Motor neuron (in vitro differentiated cells): Measurements from ENCODE around the gene MAP4K3. TPM values are rescaled to one million over a fixed set of nuclear protein-coding genes. Genes with fewer than 3 reads are reported as not detected.
A peak's percentile ranks its signal among the peaks of the same experiment; 100 is the strongest.
"Not testable (repeated sequence)": the region's sequence is repeated elsewhere in the genome, so short reads cannot be mapped to it uniquely, and the experiment has no call there.

Experiments used
- ATAC-seq, 8 experiments: fragments of 200-7000 bp; cut with Tn5 transposase; replicated peaks in 6 of 8; 2 replicates each; pipeline ENCODE4 v1.8.0; 2021; ENCODE audit warnings: mild to moderate bottlenecking in 8 of 8, moderate library complexity in 8 of 8
- H3K27ac ChIP-seq, 2 donors: fragments of 250-450 bp; sonication (Bioruptor Pico); 2 replicates each; pipeline ENCODE4 v1.9.0; 2021; ENCODE audit warnings: antibody characterized with exemption in 2 of 2, mild to moderate bottlenecking in 2 of 2, moderate library complexity in 1 of 2
- H3K4me1 ChIP-seq, 2 donors: fragments of 250-450 bp; sonication (Bioruptor Pico); replicated peaks in 1 of 2; 2 replicates each; pipeline ENCODE4 v1.6.1; 2021; ENCODE audit warnings: antibody characterized with exemption in 2 of 2, mild to moderate bottlenecking in 2 of 2, moderate library complexity in 1 of 2
- H3K4me3 ChIP-seq, 5 donors: fragments of 250-450 bp; sonication (Bioruptor Pico); 2 replicates each; pipeline ENCODE4 v1.9.0; 2021; ENCODE audit warnings: antibody characterized with exemption in 5 of 5, mild to moderate bottlenecking in 5 of 5, moderate library complexity in 4 of 5
- WGBS, 10 experiments: fragments of 450-650 bp; shearing (Covaris generic); methylation state at CpG; one replicate each; pipeline ENCODE4 v1.0.0; 2022; 5-methylcytosine and 5-hydroxymethylcytosine counted together
- in situ Hi-C, 9 experiments: fragments of 400-800 bp; cut with MboI; loops; one replicate each; pipeline ENCODE4 v1.15.0; 2021; ENCODE audit warnings: low sequenced_read_pairs in 9 of 9, low pct_unique_long_range_greater_than_20kb in 2 of 9; ENCODE audit not compliant: unreplicated experiment in 9 of 9
- total RNA-seq, 8 experiments: library from RNA; unstranded; fragments of 300-600 nt; gene quantifications; 2 replicates each; pipeline versions ENCODE4 v1.2.3 to v1.2.4, GENCODE V29; 2022

MAP4K3 gene
- total RNA-seq, 8 experiments from 2014 or later: 24.3 to 131 (median 31.4) TPM

- Histone ChIP-seq H3K4me1 (no peaks in the 10 kb centered on the region), H3K27ac (no peak overlapping the region), H3K4me3 (no peak overlapping the region)
- in situ Hi-C loops: no loop called here
- no peak for ATAC-seq
Observed at GRCh38 chr2:39334529-39334928, 102.6 kb downstream of the MAP4K3 start.

GRCh38 chr2:39326644-39327043, 110.4 kb downstream of the MAP4K3 start:
- no peak overlapping the region for H3K4me3 ChIP-seq
- no peak overlapping the region for H3K27ac ChIP-seq
- in situ Hi-C loops: no loop called here
- ATAC-seq: no peak
- WGBS, 10 experiments: 90 to 100% (median 100%) methylated on average over 1 to 4 of the region's 5 CpGs; no CpG with 5 or more reads in 2 of the 10 experiments
- no peaks in the 10 kb centered on the region for H3K4me1 ChIP-seq

GRCh38 chr2:39325966-39326365, 111.1 kb downstream of the MAP4K3 start:
- in situ Hi-C loops: no loop called here
- Histone ChIP-seq H3K4me1 (no peaks in the 10 kb centered on the region), H3K27ac (no peak overlapping the region), H3K4me3 (no peak overlapping the region)
- no peak for ATAC-seq
- WGBS, 10 experiments: 100% methylated on average over 1 of the region's 1 CpG; no CpG with 5 or more reads in 2 of the 10 experiments

- ATAC-seq, H3K4me3 ChIP-seq, H3K27ac ChIP-seq, H3K4me1 ChIP-seq, in situ Hi-C loops: not testable (repeated sequence)
- WGBS, 10 experiments: 63 to 100% (median 89%) methylated on average over 1 to 8 of the region's 16 CpGs; no CpG with 5 or more reads in 4 of the 10 experiments
Observed at GRCh38 chr2:39321056-39322035, 115.7 kb downstream of the MAP4K3 start.

- in situ Hi-C loops: no loop called here
- WGBS, 10 experiments: 78 to 100% (median 94%) methylated on average over 3 to 4 of the region's 4 CpGs
Observed at GRCh38 chr2:39320162-39320561, 116.9 kb downstream of the MAP4K3 start.

GRCh38 chr2:39313575-39313974, 123.5 kb downstream of the MAP4K3 start:
- ATAC-seq: peak in 3 of 8 experiments; percentile 43 to 97 (median 95)
- Histone ChIP-seq H3K27ac (no peak overlapping the region), H3K4me1 (no peaks in the 10 kb centered on the region), H3K4me3 (no peak overlapping the region)
- in situ Hi-C loops: no loop called here
- WGBS, 10 experiments: 30 to 100% (median 70%) methylated on average over 2 to 4 of the region's 4 CpGs; no CpG with 5 or more reads in 2 of the 10 experiments

More at GRCh38 chr2:39320162-39320561, 116.9 kb downstream of the MAP4K3 start:
- Histone ChIP-seq H3K4me3 (no peak overlapping the region), H3K4me1 (no peaks in the 10 kb centered on the region), H3K27ac (no peak overlapping the region)
- no peak for ATAC-seq

GRCh38 chr2:39311469-39311868, 125.6 kb downstream of the MAP4K3 start:
- whole genome bisulfite sequencing, 10 experiments: 80 to 100% (median 100%) methylated on average over 1 to 2 of the region's 2 CpGs; no CpG with 5 or more reads in 4 of the 10 experiments
- H3K4me1 ChIP-seq: no peaks in the 10 kb centered on the region
- in situ Hi-C loops: no loop called here
- no peak overlapping the region for H3K4me3 ChIP-seq
- H3K27ac ChIP-seq: no peak overlapping the region
- ATAC-seq: no peak

- Histone ChIP-seq H3K4me3 (no peak overlapping the region), H3K27ac (no peak overlapping the region), H3K4me1 (no peaks in the 10 kb centered on the region)
- WGBS, 10 experiments: 33 to 100% (median 79%) methylated on average over 1 of the region's 1 CpG; no CpG with 5 or more reads in 1 of the 10 experiments
- ATAC-seq: no peak
- in situ Hi-C loops: no loop called here
Observed at GRCh38 chr2:39308778-39309177, 128.3 kb downstream of the MAP4K3 start.

GRCh38 chr2:39306626-39307025, 130.5 kb downstream of the MAP4K3 start:
- no peak overlapping the region for H3K4me3 ChIP-seq
- WGBS, 10 experiments: 67 to 100% (median 92%) methylated on average over 1 of the region's 1 CpG; no CpG with 5 or more reads in 3 of the 10 experiments
- peak in 2 of 8 experiments; percentile 25 to 48 for ATAC-seq
- in situ Hi-C loops: no loop called here
- no peak overlapping the region for H3K27ac ChIP-seq
- no peaks in the 10 kb centered on the region for H3K4me1 ChIP-seq

GRCh38 chr2:39304729-39305128, 132.4 kb downstream of the MAP4K3 start:
- Histone ChIP-seq H3K27ac (no peak overlapping the region), H3K4me3 (no peak overlapping the region), H3K4me1 (peaks cover 0 to 6% of the 10 kb centered on the region in 2 donors)
- WGBS, 10 experiments: 75 to 100% (median 94%) methylated on average over 1 to 4 of the region's 4 CpGs
- in situ Hi-C loops: no loop called here
- no peak for ATAC-seq

- WGBS, 10 experiments: 86 to 100% (median 100%) methylated on average over 1 of the region's 1 CpG; no CpG with 5 or more reads in 2 of the 10 experiments
- in situ Hi-C loops: no loop called here
- Histone ChIP-seq H3K27ac (no peak overlapping the region), H3K4me3 (no peak overlapping the region), H3K4me1 (peaks cover 0 to 6% of the 10 kb centered on the region in 2 donors)
- ATAC-seq: no peak
Observed at GRCh38 chr2:39304200-39304599, 132.9 kb downstream of the MAP4K3 start.

- ATAC-seq: no peak
- H3K27ac ChIP-seq: no peak overlapping the region
- H3K4me1 ChIP-seq: peaks cover 0 to 6% of the 10 kb centered on the region in 2 donors
- 92 to 100% (median 97%) methylated on average over 2 to 6 of the region's 6 CpGs; no CpG with 5 or more reads in 2 of the 10 experiments for WGBS, 10 experiments
- in situ Hi-C loops: no loop called here
- H3K4me3 ChIP-seq: no peak overlapping the region
Observed at GRCh38 chr2:39301352-39301751, 135.7 kb downstream of the MAP4K3 start.

GRCh38 chr2:39300044-39300978, 136.8 kb downstream of the MAP4K3 start:
- no peak overlapping the region for H3K4me3 ChIP-seq
- peak in 5 of 8 experiments; percentile 29 to 89 (median 46) for ATAC-seq
- H3K27ac ChIP-seq: no peak overlapping the region
- in situ Hi-C loops: no loop called here
- WGBS, 10 experiments: 43 to 90% (median 70%) methylated on average over 3 to 8 of the region's 8 CpGs
- peaks cover 0 to 6% of the 10 kb centered on the region in 2 donors for H3K4me1 ChIP-seq
